Fibroblast of the aortic adventitia (primary cell): Measurements from ENCODE around the gene POLR2F. TPM values are rescaled to one million over a fixed set of nuclear protein-coding genes. Genes with fewer than 3 reads are reported as not detected.

Experiments used
- DNase-seq: peaks from one replicate; pipeline ENCODE4 v3.0.0-alpha.2; 2010; ENCODE audit warnings: low read depth
- H3K4me3 ChIP-seq: 2 replicates; pipeline ENCODE4 v1.5.1; 2011; ENCODE audit warnings: low read depth, mild to moderate bottlenecking, control low read depth, low read length, moderate library complexity
- CTCF ChIP-seq: IDR thresholded peaks from 2 replicates; pipeline ENCODE4 v1.5.1; 2011; ENCODE audit warnings: mild to moderate bottlenecking, low read length, control low read depth, inconsistent platforms; ENCODE audit not compliant: insufficient read depth
- total RNA-seq: library from RNA; depleted of rRNA; stranded (reverse); fragments of >200 nt; gene quantifications from 2 replicates; pipeline ENCODE4 v1.2.3, GENCODE V29; 2012; ENCODE audit warnings: low replicate concordance

POLR2F gene
- total RNA-seq, 1 donor = 18.3 TPM

- no peak for DNase-seq
- TF ChIP-seq CTCF = no peak
- H3K4me3 ChIP-seq = no peak overlapping the region
These were observed 29.7 kb downstream of the POLR2F start for GRCh38 chr22:37982938-37983859.

- no peak for TF ChIP-seq CTCF
- H3K4me3 ChIP-seq = no peak within 1 kb of the TSS
- DNase-seq = no peak
These were observed 30.6 kb downstream of the POLR2F start, which contains the start of gene SOX10 for GRCh38 chr22:37983860-37984791. Gene SOX10 (minus strand): TSS chr22:37984555. CDS start chr22:37983784, 771 bp downstream.

GRCh38 chr22:37985050-37985585 is 31.6 kb downstream of the POLR2F start:
- no peak for TF ChIP-seq CTCF

GRCh38 chr22:37985751-37986281 is 32.3 kb downstream of the POLR2F start:
- DNase-seq = no peak
- no peak overlapping the region for H3K4me3 ChIP-seq
- no peak for TF ChIP-seq CTCF

More at GRCh38 chr22:37985050-37985585, 31.6 kb downstream of the POLR2F start:
- DNase-seq = no peak
- H3K4me3 ChIP-seq = no peak overlapping the region

- DNase-seq = no peak
- TF ChIP-seq CTCF = no peak
- H3K4me3 ChIP-seq = no peak overlapping the region
These were observed 32.9 kb downstream of the POLR2F start for GRCh38 chr22:37986371-37986770.
